PC-9 (cell line): ENCODE measurements around the gene RUBCN.
"Not testable (repeated sequence)": the region's sequence is repeated elsewhere in the genome, so short reads cannot be mapped to it uniquely, and the experiment has no call there.

ENCODE experiments used
- EZH2 ChIP-seq: fragments of 200-600 bp; sonication (generic); IDR thresholded peaks from 2 replicates; pipeline ENCODE4 v1.8.0; 2017; ENCODE audit warnings: antibody characterized with exemption, low read depth
- TF ChIP-seq, protein P1 (sequence below): fragments of 200-600 bp; sonication (generic); conservative IDR thresholded peaks from 2 replicates; pipeline ENCODE4 v1.6.1; 2017; ENCODE audit warnings: mixed run types, antibody characterized with exemption, mild to moderate bottlenecking, moderate library complexity

DNA sequence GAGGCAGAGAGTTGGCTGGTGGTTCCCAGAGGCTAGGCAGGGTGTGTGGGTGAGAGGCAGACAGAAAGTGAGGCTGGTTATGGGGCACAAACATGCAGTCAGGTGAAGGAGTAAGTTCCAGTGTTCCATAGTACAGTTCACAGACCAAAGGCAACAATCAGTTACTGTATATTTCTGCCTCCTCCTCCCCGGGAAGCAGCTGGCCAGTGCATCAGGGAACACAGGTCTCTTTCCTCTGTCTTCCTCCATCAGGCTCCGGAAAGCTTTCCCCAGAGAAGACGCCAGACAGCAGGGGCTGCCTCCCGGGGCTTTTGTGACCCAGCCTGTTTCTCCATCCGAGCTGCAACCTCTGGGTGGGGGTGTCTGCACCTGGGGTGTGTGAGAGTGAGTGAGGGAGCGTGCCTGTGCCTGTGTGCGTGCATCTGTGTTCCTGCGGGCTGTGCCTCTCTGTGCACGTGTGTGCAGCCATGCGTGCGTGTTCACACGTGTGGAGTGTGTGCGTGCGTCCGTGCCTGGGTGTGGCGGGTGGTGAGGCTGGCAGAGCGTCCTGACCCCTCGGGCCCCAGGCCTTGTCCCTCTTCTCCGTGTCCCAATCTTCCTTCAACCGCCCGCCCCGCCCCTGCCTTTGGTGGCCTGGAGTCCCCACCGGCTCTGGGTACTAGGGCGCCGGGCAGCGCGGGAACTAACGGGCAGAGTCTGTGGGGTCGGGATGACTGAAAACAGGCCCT is 72.1 kb downstream of the RUBCN start:
- TF ChIP-seq, protein P1, sequence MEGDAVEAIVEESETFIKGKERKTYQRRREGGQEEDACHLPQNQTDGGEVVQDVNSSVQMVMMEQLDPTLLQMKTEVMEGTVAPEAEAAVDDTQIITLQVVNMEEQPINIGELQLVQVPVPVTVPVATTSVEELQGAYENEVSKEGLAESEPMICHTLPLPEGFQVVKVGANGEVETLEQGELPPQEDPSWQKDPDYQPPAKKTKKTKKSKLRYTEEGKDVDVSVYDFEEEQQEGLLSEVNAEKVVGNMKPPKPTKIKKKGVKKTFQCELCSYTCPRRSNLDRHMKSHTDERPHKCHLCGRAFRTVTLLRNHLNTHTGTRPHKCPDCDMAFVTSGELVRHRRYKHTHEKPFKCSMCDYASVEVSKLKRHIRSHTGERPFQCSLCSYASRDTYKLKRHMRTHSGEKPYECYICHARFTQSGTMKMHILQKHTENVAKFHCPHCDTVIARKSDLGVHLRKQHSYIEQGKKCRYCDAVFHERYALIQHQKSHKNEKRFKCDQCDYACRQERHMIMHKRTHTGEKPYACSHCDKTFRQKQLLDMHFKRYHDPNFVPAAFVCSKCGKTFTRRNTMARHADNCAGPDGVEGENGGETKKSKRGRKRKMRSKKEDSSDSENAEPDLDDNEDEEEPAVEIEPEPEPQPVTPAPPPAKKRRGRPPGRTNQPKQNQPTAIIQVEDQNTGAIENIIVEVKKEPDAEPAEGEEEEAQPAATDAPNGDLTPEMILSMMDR = not testable (repeated sequence)
- TF ChIP-seq EZH2 = not testable (repeated sequence)
